Heart right ventricle (tissue), 16 donors: ENCODE measurements around the gene ADAM10. TPM values are rescaled to one million over a fixed set of nuclear protein-coding genes. Genes with fewer than 3 reads are reported as not detected.

Experiments used
- ATAC-seq, 8 donors: fragments of 200-7000 bp; cut with Tn5 transposase; one replicate each; pipeline ENCODE4 v1.9.1; 2020; ENCODE audit warnings: mild to moderate bottlenecking in 8 of 8, moderate library complexity in 8 of 8, moderate number of reproducible peaks in 1 of 8
- DNase-seq, 2 donors: peaks; one replicate each; pipeline ENCODE4 v3.0.0-alpha.2; 2020
- H3K27ac ChIP-seq, 10 donors: fragments of 200-600 bp; sonication (generic) in 2 of 10; one replicate each; pipeline versions ENCODE4 v1.5.0 to v1.8.0; 2020 to 2022; ENCODE audit warnings: mild to moderate bottlenecking in 3 of 10
- H3K27me3 ChIP-seq, 7 donors: fragments of 200-600 bp; one replicate each; pipeline ENCODE4 v1.8.0; 2021 to 2022; ENCODE audit warnings: mild to moderate bottlenecking in 2 of 7
- H3K36me3 ChIP-seq, 9 donors: fragments of 200-600 bp; sonication (generic) in 1 of 9; one replicate each; pipeline versions ENCODE4 v1.5.0 to v1.8.0; 2020 to 2022; ENCODE audit warnings: mild to moderate bottlenecking in 2 of 9
- H3K4me1 ChIP-seq, 9 donors: fragments of 200-600 bp; sonication (generic) in 1 of 9; one replicate each; pipeline versions ENCODE4 v1.5.0 to v1.8.0; 2020 to 2022; ENCODE audit warnings: mild to moderate bottlenecking in 4 of 9
- H3K4me3 ChIP-seq, 10 donors: fragments of 200-600 bp; sonication (generic) in 2 of 10; one replicate each; pipeline versions ENCODE4 v1.5.0 to v1.8.0; 2020 to 2022; ENCODE audit warnings: mild to moderate bottlenecking in 7 of 10, moderate library complexity in 2 of 10
- H3K9me3 ChIP-seq, 11 donors: fragments of 200-600 bp in 10 of 11; sonication (generic) in 2 of 11; one replicate each; pipeline versions ENCODE4 v1.5.0 to v1.8.0; 2013 to 2022; ENCODE audit warnings: mild to moderate bottlenecking in 2 of 11, control low read depth in 1 of 11, moderate library complexity in 1 of 11
- WGBS, 2 donors: extraction: QIAGEN DNeasy Blood & Tissue Kit; methylation state at CpG; one replicate each; pipeline ENCODE4 v1.1.7; 2013; ENCODE audit warnings: inconsistent platforms in 1 of 2; 5-methylcytosine and 5-hydroxymethylcytosine counted together
- intact Hi-C, 10 donors: fragments of 100-400 bp; cut with DNase I; formaldehyde crosslinking; loops; one replicate each; pipeline versions ENCODE4 v1.11.1 to v1.14.2; 2022
- polyA plus RNA-seq, 2 donors: library from polyadenylated mRNA; stranded (reverse); fragments of 200-250 nt; gene quantifications; one replicate each; pipeline ENCODE4 v1.2.3, GENCODE V29; 2013
- total RNA-seq, 10 donors: library from RNA; stranded (reverse); fragmentation: NEBNext Ultra II Directional in 3 of 10; extraction: Animal tissue kit (Norgen Biotek cat#: 25700) in 3 of 10; gene quantifications; one replicate each; pipeline versions ENCODE4 v1.2.1 to v1.2.4, GENCODE V29; 2021 to 2023
- TF ChIP-seq, protein P1 (sequence below), 9 donors: fragments of 200-600 bp; sonication (generic) in 2 of 9; IDR thresholded peaks; one replicate each; pipeline versions ENCODE4 v1.5.0 to v1.8.0; 2021 to 2022; ENCODE audit warnings: antibody characterized with exemption in 9 of 9, mild to moderate bottlenecking in 5 of 9, moderate library complexity in 1 of 9
- donor health status: Arrhythmogenic right ventricular cardiomyopathy.
- donor health status: ischemic (EF 13 %, LVEDD 7.1; RV severe dilation, severe dysfunction).
- donor health status: healthy with polysubstance abuse.
- donor health status: DM: no; HTN: yes; CAD: no.
- donor health status: DM: no; HTN: no; CAD: no.
- donor health status: ischemic (EF 25% LVEDD 6.9; RV normal size, moderate dysfunction).
- donor health status: ischemic (EF 25% LVEDD 5.7; RV mildly dilated, moderate dysfunction).
- donor health status: healthy.
- donor health status: DM: yes; HTN: yes; CAD: no.
- donor health status: Ischemic cardiomyopathy.
- donor health status: ischemic (EF 35%, LVEDD 5.7; RV mildly dilated, moderate dysfunction).
- donor health status: nonischemic (EF 11% LVEDD 7.7; RV severe dilation, severe dysfunction).
- donor health status: DM: yes; HTN: yes; CAD: no.
- donor health status: PGD.
- donor health status: ischemic (EF 29% LVEDD 5.4; RV normal size, mild dysfunction).
- donor health status: nonischemic (EF 23%, LVEDD 6.1; RV moderate dilation, normal function).

ADAM10 gene
- total and polyA plus RNA-seq, 12 donors: 10.2 to 110 (median 80.1) TPM

DNA sequence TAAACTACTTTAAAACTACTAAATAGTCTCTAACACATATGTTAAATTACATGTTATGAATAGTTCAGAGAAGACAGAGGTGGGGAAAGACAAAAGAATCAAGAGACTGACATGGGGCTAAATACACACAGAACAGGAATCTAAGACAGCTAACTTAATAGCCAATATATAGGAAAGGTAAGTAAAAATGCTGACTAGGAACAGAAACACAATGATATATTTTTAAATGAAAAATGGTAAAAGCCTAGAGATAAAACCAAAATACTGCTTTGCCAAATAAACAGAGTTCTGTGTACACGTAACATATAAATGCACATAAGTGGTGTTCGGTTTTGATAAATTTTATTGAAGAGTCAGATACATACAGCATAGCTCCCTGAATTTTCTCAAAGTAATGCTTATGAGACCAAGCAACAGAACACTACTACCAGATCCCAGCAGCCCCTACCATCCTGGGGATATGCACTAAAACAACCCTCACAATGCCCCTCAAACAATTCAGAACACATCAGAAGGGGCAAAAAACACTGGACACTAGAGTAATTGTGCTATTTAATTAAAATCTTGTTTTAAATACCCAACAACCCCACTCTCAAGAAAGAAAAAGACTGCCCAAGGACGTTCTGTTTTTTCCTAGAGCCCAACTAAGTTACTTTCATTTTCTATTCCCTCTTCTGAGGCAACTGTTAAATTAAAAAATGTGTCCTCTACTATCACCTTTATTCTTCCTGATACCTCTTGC is 121.1 kb downstream of the ADAM10 start:
- H3K9me3 ChIP-seq: no peaks in the 10 kb centered on the region
- ATAC-seq (peak in 5 of 8 donors; percentile 64 to 71 (median 67)), DNase-seq (no peak)
- H3K36me3 ChIP-seq: peaks cover 0 to 70% (median 11%) of the 10 kb centered on the region in 9 donors
- H3K27me3 ChIP-seq: no peaks in the 10 kb centered on the region
- H3K27ac ChIP-seq: peak overlapping the region; percentile 67 to 88 (median 76)
- intact Hi-C loops: no loop called here
- peak overlapping the region in 8 of 10 donors; percentile 2 to 50 (median 41) for H3K4me3 ChIP-seq
- peaks cover 0 to 30% (median 27%) of the 10 kb centered on the region in 9 donors for H3K4me1 ChIP-seq
- 55 to 59% methylated on average over 3 of the region's 3 CpGs for WGBS, 2 donors
- TF ChIP-seq, protein P1, sequence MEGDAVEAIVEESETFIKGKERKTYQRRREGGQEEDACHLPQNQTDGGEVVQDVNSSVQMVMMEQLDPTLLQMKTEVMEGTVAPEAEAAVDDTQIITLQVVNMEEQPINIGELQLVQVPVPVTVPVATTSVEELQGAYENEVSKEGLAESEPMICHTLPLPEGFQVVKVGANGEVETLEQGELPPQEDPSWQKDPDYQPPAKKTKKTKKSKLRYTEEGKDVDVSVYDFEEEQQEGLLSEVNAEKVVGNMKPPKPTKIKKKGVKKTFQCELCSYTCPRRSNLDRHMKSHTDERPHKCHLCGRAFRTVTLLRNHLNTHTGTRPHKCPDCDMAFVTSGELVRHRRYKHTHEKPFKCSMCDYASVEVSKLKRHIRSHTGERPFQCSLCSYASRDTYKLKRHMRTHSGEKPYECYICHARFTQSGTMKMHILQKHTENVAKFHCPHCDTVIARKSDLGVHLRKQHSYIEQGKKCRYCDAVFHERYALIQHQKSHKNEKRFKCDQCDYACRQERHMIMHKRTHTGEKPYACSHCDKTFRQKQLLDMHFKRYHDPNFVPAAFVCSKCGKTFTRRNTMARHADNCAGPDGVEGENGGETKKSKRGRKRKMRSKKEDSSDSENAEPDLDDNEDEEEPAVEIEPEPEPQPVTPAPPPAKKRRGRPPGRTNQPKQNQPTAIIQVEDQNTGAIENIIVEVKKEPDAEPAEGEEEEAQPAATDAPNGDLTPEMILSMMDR (IDR thresholded peaks at IDR 0.05): no peak

DNA sequence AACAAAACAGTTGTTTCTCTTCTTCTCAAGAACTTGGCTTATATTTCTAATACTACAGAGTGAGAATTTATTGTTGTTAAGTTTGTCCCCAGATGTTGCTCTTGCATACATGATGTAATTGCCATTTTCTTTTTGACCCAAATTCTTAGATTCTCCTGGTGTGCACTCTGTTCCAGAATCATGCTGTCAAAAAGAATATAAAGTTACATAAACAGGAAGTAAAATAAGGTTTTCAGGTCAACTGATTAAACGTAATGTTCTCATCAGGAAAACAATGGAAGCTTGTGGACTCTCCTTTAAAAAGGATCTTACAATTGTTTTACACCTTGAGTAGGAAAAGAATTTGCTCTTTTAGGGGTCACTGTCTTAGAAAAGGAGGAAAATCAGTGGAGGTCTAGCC is 121.8 kb downstream of the ADAM10 start:
- 21 to 25% methylated on average over 1 of the region's 1 CpG for WGBS, 2 donors
- Histone ChIP-seq H3K27ac (peak overlapping the region in 8 of 10 donors; percentile 67 to 88 (median 73)), H3K4me1 (peaks cover 0 to 28% (median 26%) of the 10 kb centered on the region in 9 donors), H3K4me3 (no peak overlapping the region), H3K36me3 (peaks cover 0 to 64% (median 11%) of the 10 kb centered on the region in 9 donors), H3K27me3 (no peaks in the 10 kb centered on the region), H3K9me3 (no peaks in the 10 kb centered on the region)
- intact Hi-C loops: no loop called here
- DNase-seq (no peak), ATAC-seq (peak in 4 of 8 donors; percentile 33 to 72 (median 46))
- TF ChIP-seq, protein P1 (IDR thresholded peaks at IDR 0.05): no peak

DNA sequence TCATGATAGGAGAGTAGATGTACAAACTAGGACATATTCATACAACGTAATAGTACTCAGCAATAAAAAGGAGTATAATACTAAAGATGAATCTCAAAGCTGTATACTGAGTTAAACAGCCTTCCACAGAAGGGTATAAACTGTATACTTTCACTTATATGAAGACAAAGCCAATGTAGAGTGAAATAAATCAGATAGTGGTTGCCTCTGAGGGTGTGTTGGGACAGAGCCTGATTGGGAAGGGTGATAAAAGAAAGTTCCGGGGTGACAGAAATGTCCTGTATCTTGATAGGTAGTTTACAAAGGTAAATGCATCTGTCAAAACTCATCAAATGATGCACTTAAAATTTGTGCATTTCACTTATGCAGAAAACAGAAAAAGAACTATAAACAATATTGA is 122.5 kb downstream of the ADAM10 start:
- intact Hi-C loops: no loop called here
- no peak overlapping the region for H3K4me3 ChIP-seq
- peaks cover 0 to 28% (median 25%) of the 10 kb centered on the region in 9 donors for H3K4me1 ChIP-seq
- H3K9me3 ChIP-seq: no peaks in the 10 kb centered on the region
- DNase-seq (no peak), ATAC-seq (no peak)
- TF ChIP-seq, protein P1 (IDR thresholded peaks at IDR 0.05): no peak
- H3K36me3 ChIP-seq: peaks cover 0 to 57% (median 11%) of the 10 kb centered on the region in 9 donors
- H3K27me3 ChIP-seq: no peaks in the 10 kb centered on the region
- 90 to 95% methylated on average over 2 of the region's 2 CpGs for WGBS, 2 donors
- peak overlapping the region in 1 of 10 donors; percentile 86 for H3K27ac ChIP-seq

DNA sequence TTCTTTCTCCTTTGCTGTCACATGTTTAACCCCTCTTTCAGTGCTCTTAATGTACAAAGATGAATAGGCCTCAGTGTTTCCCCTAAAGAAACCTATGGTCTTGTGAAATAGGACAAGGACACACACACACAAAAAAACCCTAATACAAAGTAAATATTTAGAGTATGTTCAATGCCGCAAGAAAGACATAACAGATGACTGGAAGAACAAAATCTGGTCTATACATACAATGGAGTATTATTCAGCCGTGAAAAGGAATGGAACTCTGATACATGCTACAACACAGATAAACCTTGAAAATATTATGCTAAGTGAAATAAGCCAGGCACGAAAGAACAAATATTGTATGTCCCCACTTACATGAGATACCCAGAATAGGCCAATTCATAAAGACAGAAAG is 123.1 kb downstream of the ADAM10 start:
- peaks cover 0 to 28% (median 25%) of the 10 kb centered on the region in 9 donors for H3K4me1 ChIP-seq
- intact Hi-C loops: no loop called here
- H3K27me3 ChIP-seq: no peaks in the 10 kb centered on the region
- ATAC-seq: no peak
- no peaks in the 10 kb centered on the region for H3K9me3 ChIP-seq
- H3K27ac ChIP-seq: no peak overlapping the region
- peaks cover 0 to 55% (median 11%) of the 10 kb centered on the region in 9 donors for H3K36me3 ChIP-seq
- TF ChIP-seq, protein P1 (IDR thresholded peaks at IDR 0.05): no peak
- no peak for DNase-seq
- no peak overlapping the region for H3K4me3 ChIP-seq
- 97 to 99% methylated on average over 3 of the region's 3 CpGs for WGBS, 2 donors
